Measurements from ENCODE around the gene IGFN1.

- TF ChIP-seq RAD21 (IDR thresholded peaks at IDR 0.05; ENCODE audit: low read length) (no peak), JUND (IDR thresholded peaks at IDR 0.05) (no peak), EZH2phosphoT487 (IDR thresholded peaks at IDR 0.05; ENCODE audit: borderline replicate concordance, low read depth) (no peak), CTCF (IDR thresholded peaks at IDR 0.05) (no peak), EP300 (IDR thresholded peaks at IDR 0.05; ENCODE audit: borderline replicate concordance in 1 of 2, low read depth in 1 of 2, low read length in 1 of 2) (no peak), GABPA (IDR thresholded peaks at IDR 0.05; ENCODE audit: low read depth) (no peak), IRF3 (IDR thresholded peaks at IDR 0.05; ENCODE audit: low read depth, low read length) (no peak), POLR2AphosphoS5 (IDR thresholded peaks at IDR 0.05; ENCODE audit: low read depth, low read length) (no peak), USF1 (IDR thresholded peaks at IDR 0.05; ENCODE audit: borderline replicate concordance, low read depth) (no peak), MXI1 (IDR thresholded peaks at IDR 0.05; ENCODE audit: low read depth, low read length) (no peak), SIN3A (IDR thresholded peaks at IDR 0.05; ENCODE audit: borderline replicate concordance, low read depth, low read length) (no peak), REST (IDR thresholded peaks at IDR 0.05; ENCODE audit: low read depth, low read length) (no peak), YY1 (IDR thresholded peaks at IDR 0.05; ENCODE audit: low read depth) (no peak)
Observed at GRCh38 chr1:201264554-201264953, 73.9 kb downstream of the IGFN1 start.
